Thyroid gland (tissue), 4 donors: Measurements from ENCODE around the gene DIP2B.

Experiments used
- POLR2A ChIP-seq, 2 donors: fragments of 450-650 bp; IDR thresholded peaks; one replicate each; pipeline ENCODE4 v1.6.1; 2017; ENCODE audit warnings: antibody characterized with exemption in 2 of 2, mild to moderate bottlenecking in 2 of 2, moderate library complexity in 1 of 2
- TF ChIP-seq, protein P1 (sequence below), 6 experiments: fragments of 200-600 bp in 3 of 6; fragments of 450-650 bp in 3 of 6; sonication (generic) in 3 of 6; IDR thresholded peaks; one replicate each; pipeline ENCODE4 v1.5.1; 2016 to 2019; ENCODE audit warnings: antibody characterized with exemption in 6 of 6, mild to moderate bottlenecking in 2 of 6, inconsistent platforms in 1 of 6, moderate library complexity in 1 of 6

- TF ChIP-seq, protein P1, sequence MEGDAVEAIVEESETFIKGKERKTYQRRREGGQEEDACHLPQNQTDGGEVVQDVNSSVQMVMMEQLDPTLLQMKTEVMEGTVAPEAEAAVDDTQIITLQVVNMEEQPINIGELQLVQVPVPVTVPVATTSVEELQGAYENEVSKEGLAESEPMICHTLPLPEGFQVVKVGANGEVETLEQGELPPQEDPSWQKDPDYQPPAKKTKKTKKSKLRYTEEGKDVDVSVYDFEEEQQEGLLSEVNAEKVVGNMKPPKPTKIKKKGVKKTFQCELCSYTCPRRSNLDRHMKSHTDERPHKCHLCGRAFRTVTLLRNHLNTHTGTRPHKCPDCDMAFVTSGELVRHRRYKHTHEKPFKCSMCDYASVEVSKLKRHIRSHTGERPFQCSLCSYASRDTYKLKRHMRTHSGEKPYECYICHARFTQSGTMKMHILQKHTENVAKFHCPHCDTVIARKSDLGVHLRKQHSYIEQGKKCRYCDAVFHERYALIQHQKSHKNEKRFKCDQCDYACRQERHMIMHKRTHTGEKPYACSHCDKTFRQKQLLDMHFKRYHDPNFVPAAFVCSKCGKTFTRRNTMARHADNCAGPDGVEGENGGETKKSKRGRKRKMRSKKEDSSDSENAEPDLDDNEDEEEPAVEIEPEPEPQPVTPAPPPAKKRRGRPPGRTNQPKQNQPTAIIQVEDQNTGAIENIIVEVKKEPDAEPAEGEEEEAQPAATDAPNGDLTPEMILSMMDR (IDR thresholded peaks at IDR 0.05), result no peak
- TF ChIP-seq POLR2A (IDR thresholded peaks at IDR 0.05), result no peak
Observed at GRCh38 chr12:50689437-50689836, 184.7 kb downstream of the DIP2B start.
